Measurements from ENCODE around the gene TDRD6.

The TDRD6 gene

DNA sequence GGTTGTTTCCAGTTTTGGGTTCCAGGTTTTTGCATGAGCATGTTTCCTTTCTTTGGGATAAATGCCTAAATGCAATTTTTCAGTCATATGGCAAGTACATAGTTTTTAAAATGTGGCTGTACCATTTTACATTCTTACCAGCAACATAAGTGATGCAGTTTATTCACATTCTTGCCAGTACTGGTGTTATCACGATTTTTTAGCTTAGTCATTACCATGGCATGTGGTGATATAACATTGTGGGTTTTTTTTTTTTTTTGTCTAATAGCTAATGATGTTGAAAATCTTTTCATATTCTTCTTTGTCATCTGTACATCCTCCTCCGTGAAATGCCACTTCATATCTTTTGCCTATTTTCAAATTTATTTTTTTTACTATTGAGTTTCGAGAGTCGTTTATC is 2.9 kb upstream of the TDRD6 start:
- no peak for DNase-seq

DNA sequence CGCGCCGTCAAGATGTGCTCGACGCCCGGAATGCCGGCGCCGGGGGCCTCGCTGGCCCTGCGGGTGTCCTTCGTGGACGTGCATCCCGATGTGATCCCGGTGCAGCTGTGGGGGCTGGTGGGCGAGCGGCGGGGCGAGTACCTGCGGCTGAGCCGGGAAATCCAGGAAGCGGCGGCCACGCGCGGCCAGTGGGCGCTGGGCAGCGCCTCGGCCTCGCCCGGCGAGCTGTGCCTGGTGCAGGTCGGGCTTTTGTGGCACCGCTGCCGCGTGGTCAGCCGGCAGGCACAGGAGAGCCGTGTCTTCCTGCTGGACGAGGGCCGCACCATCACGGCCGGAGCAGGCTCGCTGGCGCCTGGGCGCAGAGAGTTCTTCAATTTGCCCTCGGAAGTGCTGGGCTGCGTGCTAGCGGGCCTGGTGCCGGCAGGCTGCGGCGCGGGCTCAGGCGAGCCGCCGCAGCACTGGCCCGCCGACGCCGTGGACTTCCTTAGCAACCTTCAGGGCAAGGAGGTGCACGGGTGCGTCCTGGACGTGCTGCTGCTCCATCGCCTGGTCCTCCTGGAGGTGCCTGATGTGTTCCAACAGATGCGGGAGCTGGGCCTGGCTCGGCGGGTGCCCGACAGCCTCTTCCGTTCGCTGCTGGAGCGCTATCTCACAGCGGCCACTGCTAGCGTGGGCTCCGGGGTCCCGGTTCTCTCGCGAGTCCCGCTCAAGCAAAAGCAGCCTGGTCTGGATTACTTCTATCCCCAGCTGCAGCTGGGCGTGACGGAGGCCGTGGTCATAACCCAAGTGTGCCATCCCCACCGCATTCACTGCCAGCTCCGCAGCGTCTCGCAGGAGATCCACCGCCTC is 656 bp downstream of the TDRD6 start:
- no peak for DNase-seq

GRCh38 chr6:46688966-46689335 is 1.3 kb downstream of the TDRD6 start:
- DNase-seq = no peak

DNA sequence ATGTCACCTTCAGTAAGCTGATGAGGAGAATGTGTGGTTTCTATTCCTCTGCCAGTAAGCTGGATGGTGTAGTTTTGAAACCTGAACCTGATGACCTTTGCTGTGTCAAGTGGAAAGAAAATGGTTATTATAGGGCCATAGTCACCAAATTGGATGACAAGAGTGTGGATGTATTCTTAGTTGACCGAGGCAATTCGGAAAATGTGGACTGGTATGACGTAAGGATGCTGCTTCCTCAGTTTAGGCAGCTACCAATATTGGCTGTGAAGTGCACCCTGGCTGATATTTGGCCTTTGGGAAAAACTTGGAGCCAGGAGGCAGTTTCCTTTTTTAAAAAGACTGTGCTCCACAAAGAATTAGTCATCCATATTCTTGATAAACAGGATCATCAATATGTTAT is 2.0 kb downstream of the TDRD6 start:
- DNase-seq = no peak

DNA sequence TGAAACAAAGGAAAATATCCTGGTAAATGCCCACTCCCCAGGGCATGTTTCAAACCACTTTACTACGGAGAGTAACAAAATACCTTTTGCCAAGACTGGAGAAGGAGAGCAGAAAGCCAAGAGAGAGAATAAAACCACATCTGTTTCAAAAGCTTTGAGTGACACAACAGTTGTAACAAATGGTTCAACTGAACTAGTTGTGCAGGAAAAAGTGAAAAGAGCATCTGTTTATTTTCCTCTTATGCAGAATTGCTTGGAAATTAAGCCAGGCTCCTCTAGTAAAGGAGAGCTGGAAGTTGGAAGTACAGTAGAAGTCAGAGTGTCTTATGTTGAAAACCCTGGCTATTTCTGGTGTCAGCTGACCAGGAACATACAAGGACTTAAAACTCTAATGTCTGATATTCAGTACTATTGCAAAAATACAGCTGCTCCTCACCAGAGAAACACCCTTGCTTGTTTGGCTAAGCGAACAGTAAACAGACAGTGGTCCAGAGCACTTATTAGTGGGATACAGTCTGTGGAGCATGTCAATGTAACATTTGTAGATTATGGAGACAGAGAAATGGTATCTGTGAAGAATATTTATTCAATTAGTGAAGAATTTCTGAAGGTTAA is 2.6 kb downstream of the TDRD6 start:
- no peak for DNase-seq

DNA sequence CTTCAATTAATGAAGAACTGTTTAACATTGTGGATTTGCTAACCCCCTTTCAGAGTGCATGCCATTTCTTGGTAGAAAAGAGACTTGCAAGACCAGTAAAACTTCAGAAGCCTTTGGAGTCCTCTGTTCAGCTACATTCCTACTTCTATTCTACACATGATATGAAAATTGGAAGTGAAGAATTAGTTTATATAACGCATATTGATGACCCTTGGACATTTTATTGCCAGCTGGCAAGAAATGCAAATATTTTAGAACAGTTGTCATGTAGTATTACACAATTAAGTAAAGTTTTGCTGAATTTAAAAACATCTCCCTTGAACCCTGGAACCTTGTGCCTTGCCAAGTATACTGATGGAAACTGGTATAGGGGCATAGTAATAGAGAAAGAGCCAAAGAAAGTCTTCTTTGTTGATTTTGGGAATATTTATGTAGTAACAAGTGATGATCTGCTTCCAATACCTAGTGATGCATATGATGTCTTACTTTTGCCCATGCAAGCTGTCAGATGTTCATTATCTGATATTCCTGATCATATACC is 3.3 kb downstream of the TDRD6 start:
- DNase-seq = no peak

DNA sequence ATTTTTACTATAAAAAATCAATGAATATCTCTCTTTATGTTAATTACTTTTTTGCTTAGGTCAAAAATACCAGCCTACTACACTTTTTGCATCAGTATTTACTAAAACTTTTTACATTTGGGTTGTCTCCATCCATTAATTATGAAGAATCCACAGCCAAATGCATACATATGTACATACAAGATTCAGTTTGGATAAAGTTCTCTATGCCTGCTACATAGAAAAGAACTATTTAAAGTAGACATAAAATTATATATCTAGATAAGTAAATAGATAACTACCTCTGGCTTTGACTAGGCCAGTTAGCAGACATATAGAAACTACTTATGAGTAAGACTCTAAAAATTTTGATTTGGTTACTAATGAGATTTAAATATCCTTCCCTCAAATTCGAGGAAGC is 12.3 kb downstream of the TDRD6 start:
- no peak for DNase-seq

DNA sequence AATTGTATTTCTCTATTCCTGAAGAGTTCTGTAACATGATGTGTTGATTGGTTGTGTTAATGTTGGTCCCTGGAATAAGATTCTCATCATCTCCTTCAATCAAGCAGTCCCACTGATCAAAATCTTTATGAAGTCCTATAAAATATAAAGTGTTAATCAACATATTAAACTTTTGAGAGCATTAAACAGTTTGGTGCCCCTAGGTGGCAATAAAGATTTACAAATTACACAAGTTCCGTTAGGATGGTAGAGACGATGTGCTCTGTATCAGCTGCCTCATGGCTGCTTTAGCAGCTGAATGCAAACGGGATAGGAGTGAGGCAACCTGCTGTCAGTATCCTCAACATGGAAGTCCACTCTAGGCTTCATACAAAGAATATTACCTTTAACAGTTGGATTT is 16.9 kb downstream of the TDRD6 start:
- no peak for DNase-seq

- DNase-seq = no peak
Observed at GRCh38 chr6:46706464-46706863, 18.8 kb downstream of the TDRD6 start.

GRCh38 chr6:46711491-46711890 is 23.8 kb downstream of the TDRD6 start:
- DNase-seq = no peak

DNA sequence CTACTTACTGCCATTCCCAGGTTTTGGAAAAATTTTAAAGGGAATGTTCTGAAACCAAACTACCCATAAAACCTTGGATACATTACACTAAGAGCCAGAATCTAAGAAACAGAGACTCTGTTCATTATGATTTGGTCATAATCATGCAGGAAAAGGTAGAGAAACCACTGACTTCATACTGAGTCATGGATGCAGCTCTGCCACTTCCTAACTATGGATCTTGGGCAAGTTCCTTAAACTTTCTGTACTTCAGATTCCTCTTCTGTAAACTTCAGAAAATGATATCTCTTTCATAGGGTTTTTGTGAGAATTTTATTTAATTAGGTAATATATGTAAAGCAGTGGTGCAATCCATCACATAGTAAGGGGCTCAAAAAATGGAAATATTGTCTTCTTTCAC is 27.5 kb downstream of the TDRD6 start:
- DNase-seq = no peak

DNA sequence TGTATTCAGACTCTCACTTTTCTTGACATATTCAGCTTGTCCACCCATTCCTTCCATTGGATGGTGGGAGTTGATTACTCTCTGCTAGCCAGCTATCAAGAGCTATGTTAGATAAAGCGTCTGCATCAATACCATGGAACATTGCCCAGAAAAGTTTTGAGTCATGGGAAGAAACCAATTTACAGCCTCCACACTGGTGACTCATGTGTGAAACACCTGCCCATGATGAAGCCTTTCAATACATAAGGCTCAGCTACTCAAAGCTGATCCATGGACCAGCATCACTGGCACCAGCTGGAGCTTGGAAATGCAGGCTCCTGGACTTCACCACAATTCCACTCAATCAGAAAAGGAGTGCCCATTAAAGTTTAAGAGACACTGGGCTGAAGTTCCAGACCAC is 31.4 kb downstream of the TDRD6 start:
- no peak for DNase-seq

- DNase-seq = no peak
Observed at GRCh38 chr6:46720401-46720800, 32.7 kb downstream of the TDRD6 start.

- no peak for DNase-seq
Observed at GRCh38 chr6:46729787-46730326, 42.2 kb downstream of the TDRD6 start.

DNA sequence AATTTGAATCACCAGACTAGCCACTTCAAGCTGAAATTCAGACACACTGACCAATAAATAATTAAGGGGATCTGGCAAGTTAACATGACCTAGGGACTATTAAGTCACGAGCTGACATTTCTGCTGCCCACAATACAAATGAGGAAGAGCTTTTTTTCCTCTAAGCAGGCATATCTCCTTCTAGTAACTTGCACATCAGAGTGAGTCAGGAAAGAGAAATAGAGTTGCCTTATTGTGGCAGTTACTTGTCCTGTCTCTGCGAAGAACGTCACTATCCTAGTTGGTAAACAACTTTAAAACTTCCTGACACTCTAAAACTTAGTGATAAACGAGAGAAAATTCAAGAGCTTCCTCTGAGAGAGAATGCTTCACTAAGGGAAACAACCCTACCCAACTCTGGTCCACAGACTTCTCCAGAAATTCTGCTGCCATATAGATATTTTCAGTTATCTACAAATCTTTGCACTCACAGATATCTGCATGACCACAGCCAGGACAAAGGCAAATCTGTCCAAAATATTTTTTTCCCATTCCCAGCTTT is 43.3 kb downstream of the TDRD6 start:
- DNase-seq = no peak

- DNase-seq = no peak
Observed at GRCh38 chr6:46733341-46733801, 45.7 kb downstream of the TDRD6 start.

DNA sequence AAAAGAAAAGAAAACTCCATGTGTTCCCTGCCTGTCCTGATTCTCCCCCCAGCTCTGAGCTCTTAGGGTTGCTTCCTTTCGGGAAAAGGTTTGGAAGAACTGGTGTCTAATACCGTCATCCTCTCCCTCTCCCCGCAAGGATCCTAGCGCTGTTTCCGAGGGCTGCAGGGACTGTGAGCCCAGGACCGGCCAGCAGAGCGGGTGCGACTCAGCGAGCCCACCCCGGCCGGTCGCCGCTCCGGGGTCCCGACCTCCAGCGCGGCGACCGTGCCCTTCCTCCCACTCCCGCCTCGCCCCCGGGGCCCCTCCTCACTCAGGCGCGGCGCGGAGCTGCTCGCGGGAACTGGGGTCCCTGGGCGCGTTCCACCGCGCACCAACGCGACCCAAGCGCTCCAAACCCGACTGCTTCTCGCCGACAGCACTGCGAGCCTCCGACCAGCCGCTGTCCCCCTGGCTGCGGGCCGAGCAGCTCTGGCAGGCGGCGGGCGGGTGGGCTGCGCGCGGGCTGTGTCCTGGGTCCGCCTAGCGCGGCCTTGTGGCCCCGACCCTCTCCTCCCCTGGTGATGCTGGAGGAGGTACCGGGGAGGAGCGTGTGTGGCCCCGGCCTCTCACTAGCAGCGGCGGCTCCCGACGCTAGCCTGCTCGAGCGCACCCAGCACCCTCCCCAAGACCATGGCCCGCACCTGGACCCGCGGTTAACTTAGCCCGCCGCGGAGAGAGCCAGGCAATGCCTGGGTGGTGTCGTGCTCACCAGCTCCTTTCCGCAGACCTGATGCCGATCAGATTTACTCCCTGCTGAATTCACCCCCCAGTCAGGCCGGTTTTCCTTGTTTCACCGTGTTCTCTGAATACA is 47.4 kb downstream of the TDRD6 start, which contains the start of gene PLA2G7:
Gene PLA2G7, minus strand, starts transcription at position 509 of the 853 bp plus-strand sequence. CDS start 12,484 bp downstream, outside the sequence.
- DNase-seq = no peak

GRCh38 chr6:46735720-46736031 is 48.0 kb downstream of the TDRD6 start:
- DNase-seq = no peak

DNA sequence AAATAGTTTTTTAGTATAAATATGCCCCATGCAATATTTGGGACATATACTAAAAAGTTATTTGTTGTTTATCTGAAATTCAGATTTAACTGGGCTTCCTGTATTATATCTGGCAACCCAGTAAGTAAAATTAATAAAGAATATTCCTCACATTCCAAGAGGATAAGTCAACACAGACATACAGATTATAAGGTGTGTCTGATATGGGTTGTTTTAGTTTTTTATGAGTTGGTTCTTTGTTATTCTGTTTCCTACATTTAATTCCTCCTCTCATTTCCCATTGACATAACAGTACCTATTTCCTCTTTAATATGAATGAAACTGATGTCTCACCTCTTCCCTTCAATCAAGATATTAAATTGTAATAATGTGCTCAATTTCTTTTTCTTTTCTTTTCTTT is 49.2 kb downstream of the TDRD6 start:
- no peak for DNase-seq

DNA sequence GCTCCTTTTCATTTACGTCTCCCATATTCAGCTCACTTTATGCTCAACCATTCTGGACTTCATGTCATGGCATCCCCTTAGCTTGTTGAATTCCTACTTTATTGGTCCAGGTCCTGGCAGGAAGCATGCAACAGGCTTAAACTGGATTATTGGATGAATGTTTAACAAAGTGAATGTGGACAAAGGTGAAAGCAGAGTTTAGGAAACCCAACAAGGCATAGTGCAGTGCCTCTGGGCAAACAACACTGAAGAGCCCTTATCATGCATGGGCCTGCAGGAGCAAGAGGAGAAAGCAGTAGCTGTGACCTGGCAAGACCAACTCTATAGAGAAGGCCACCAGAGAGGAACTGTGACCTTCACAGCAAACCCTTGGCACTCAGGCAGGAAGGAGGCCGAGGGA is 53.8 kb downstream of the TDRD6 start:
- no peak for DNase-seq

- no peak for DNase-seq
Observed at GRCh38 chr6:46741910-46742309, 54.2 kb downstream of the TDRD6 start.

DNA sequence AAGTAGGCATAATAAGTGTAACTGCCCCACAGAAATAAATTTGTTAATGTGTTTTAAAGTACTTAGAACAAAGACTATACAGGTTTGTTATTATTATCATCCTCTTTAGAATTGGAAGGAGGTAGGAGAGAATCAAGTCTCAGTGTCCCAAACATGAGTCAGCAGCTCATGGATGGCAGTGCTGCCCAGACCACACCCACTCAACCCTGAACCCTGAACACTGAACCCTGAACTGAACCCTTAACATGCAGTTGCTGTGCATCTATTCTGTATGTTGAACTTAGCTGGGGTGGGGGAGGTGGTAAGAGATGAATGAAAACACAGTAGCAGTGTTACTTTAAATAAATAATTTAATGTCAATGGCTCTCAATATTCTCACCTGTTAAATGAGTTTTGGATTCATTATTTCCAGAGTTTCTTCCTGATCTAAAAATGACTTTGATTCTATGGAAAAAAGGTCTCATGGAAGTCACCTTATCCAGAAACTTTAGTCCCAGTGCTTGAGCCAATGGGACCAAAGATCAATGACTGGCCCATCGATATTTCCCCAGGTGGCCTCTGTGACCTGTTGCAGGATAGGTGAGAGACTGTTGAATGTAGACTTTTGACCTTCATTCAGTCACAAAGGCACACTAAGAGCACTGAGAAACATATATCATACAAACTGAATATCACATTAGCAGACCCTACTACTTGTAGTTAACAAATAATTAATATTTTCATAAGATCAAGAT is 55.9 kb downstream of the TDRD6 start:
- DNase-seq = no peak
